ENCODE results near the gene IL2RA.
"Not testable (repeated sequence)": the region's sequence is repeated elsewhere in the genome, so short reads cannot be mapped to it uniquely, and the experiment has no call there.

The IL2RA gene

GRCh38 chr10:6043377-6043776 is 18.8 kb downstream of the IL2RA start:
- not testable (repeated sequence) for DNase-seq

GRCh38 chr10:6040205-6040604 is 22.0 kb downstream of the IL2RA start:
- no peak for DNase-seq

GRCh38 chr10:6039711-6040110 is 22.5 kb downstream of the IL2RA start:
- DNase-seq: no peak

- no peak for DNase-seq
These were observed 24.0 kb downstream of the IL2RA start for GRCh38 chr10:6038071-6038631.

- no peak for DNase-seq
These were observed 24.7 kb downstream of the IL2RA start for GRCh38 chr10:6037422-6037821.

- no peak for DNase-seq
These were observed 25.3 kb downstream of the IL2RA start for GRCh38 chr10:6036861-6037321.

GRCh38 chr10:6035931-6036575 is 26.1 kb downstream of the IL2RA start:
- no peak for DNase-seq

GRCh38 chr10:6035101-6035834 is 26.9 kb downstream of the IL2RA start:
- no peak for DNase-seq

- DNase-seq: no peak
These were observed 27.8 kb downstream of the IL2RA start for GRCh38 chr10:6034371-6034770.

- DNase-seq: no peak
These were observed 28.2 kb downstream of the IL2RA start for GRCh38 chr10:6033954-6034353.

- DNase-seq: no peak
These were observed 31.2 kb downstream of the IL2RA start for GRCh38 chr10:6030940-6031339.

- DNase-seq: no peak
These were observed 31.9 kb downstream of the IL2RA start for GRCh38 chr10:6030217-6030616.

GRCh38 chr10:6027929-6028328 is 34.2 kb downstream of the IL2RA start:
- no peak for DNase-seq

GRCh38 chr10:6025683-6026255 is 36.4 kb downstream of the IL2RA start:
- DNase-seq: no peak

- DNase-seq: no peak
These were observed 37.9 kb downstream of the IL2RA start for GRCh38 chr10:6024334-6024682.

- DNase-seq: no peak
These were observed 38.4 kb downstream of the IL2RA start for GRCh38 chr10:6023661-6024333.

- no peak for DNase-seq
These were observed 39.5 kb downstream of the IL2RA start for GRCh38 chr10:6022660-6023059.

GRCh38 chr10:6020826-6021225 is 41.3 kb downstream of the IL2RA start:
- no peak for DNase-seq

GRCh38 chr10:6019796-6020195 is 42.4 kb downstream of the IL2RA start:
- no peak for DNase-seq

- DNase-seq: no peak
These were observed 43.0 kb downstream of the IL2RA start for GRCh38 chr10:6019010-6019782.

- no peak for DNase-seq
These were observed 43.7 kb downstream of the IL2RA start for GRCh38 chr10:6018422-6018821.
